NCI-H2081 (cell line): ENCODE results near the gene MCAT.
A peak's percentile ranks its signal among the peaks of the same experiment; 100 is the strongest.
"Not testable (repeated sequence)": the region's sequence is repeated elsewhere in the genome, so short reads cannot be mapped to it uniquely, and the experiment has no call there.

Experiments used
- DNase-seq, 2 experiments: peaks; one replicate each; lab custom pipeline; 2025; lab: John Stamatoyannopoulos, UW

The MCAT gene

DNA sequence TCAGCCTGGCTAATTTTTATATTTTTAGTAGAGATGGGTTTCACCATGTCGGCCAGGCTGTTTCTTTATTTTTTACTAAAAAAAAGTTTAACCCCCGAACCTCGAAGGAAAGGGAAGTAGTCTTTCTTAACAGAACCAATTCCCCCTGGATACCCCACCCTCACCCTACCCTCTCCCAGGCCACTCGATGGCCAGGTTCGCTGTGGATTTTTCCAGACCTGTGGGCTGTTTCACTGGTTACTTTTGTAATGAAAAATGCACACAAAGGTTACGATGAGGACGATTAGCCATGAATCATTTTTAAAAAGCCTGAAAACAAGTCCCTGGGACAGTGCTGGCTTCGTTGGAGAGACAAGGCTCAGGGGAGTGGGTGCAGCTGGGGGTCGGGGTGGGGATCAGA, 10.7 kb upstream of the MCAT start:
- no peak for DNase-seq

DNA sequence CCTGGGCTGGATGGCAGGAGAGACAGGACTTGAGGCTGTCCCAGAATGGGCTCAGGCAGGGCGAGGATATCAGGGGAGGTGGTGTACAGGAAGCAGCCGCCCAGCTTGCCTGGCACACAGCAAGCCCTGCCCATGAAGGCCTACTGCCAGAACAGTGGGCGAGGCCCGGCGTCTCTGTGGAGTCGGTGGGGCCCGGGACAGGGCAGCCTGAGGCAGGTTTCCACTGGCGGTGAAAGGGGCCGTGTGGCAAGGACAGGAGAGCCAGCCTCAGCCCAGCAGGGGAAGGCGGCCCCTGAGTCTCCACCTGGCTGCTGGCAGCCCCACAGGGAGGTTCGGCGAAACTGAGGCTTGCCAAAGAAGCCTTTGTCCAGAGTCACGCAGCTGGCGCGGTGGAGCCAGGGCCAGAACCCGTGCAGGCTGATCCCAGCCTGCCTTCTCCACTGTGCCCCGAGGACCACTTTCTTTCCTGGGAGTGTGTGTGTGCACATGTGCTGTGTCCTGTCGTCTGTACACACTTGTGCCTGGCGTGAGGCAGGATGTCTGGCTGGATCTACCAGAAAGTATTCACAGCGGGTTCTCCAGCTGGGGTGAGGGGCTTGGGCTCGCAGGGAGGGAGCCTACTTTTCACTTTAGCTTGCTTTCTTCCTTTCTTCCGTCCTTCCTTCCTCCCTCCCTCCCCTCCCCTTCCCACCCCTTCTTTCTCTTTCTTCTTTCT, 9.3 kb upstream of the MCAT start:
- DNase-seq, result peak; percentile 41 to 67

DNA sequence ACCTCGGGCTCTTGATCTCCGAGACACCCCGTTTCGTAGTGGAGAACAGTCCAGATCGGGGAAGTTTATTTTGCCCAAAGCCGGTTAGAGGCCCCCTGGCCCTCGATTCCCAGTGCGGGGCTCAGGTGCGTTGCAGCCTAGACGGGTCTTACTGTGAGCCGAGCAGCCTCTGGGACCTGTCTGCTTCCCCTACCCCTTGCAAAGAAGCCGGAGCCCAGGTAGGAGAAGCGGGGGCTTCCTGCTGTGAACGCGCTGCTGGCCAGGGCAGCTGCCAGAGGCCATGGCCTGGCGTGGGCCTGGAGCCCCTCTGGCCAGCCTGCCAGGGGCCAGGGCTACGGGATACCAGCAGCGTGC, 8.8 kb upstream of the MCAT start:
- no peak for DNase-seq

DNA sequence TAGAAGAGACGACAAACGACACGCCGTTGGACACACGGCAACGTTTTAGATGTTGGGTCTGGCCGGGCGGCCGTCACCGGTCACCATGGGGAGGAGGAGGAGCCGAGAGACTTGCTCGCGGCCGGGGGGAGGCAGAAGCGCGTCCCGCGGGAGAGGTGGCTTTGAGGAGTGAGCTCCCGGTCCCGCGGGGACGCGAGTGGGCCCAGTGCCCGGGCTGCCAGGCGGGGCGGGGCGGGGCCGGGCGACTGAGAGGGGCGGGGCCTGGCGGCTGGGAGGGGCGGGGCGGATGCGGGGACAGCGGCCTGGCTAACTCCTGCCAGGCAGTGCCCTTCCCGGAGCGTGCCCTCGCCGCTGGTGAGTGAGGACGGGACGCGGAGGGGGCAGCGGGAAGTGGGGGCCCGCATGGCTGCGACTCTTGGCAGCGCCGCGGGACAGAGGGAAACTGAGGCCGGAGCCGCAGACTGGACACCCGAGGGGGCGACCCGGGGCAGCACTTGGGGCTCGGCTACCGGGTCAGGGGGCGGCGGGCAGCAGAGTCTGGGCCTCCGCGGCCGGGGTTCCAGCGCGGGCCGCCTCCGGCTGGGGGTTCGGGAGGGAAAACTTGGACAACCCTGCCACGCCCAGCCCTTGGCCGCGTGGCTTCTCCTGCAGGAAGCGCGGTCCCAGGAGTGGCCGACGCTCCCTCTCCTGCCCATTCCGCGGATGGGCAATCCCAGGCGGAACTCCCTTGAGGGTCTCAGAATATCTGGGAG, 8.2 kb upstream of the MCAT start, which contains the start of gene TSPO:
TSPO (plus strand) TSS at position 309 of the 752 bp plus-strand sequence. CDS start 7,680 bp downstream, outside the sequence.
- DNase-seq, result peak; percentile 5 to 19

DNA sequence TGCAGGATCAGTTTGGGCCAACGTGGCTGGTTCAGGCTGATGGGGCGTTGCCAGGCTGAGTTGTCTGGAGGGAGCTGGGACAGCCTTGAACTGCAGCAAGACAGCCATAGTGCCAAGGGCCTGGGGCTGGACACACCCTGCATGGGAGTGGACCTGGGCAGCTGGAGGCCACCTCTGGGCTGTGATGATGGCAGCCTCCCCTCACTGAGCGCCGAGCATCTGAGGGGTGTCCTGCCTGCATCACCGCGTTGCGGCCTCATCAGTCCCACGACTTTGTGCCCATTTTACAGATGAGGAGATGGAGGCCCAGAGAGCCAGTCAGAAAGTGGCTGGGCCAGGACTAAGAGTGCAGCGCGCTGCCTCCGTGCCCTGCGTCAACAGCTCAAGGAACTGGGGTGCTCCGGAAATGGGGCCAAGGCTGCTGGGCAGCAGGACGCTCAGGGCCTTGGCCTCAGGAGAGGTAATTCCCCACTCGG, 7.6 kb upstream of the MCAT start:
- DNase-seq, result no peak

DNA sequence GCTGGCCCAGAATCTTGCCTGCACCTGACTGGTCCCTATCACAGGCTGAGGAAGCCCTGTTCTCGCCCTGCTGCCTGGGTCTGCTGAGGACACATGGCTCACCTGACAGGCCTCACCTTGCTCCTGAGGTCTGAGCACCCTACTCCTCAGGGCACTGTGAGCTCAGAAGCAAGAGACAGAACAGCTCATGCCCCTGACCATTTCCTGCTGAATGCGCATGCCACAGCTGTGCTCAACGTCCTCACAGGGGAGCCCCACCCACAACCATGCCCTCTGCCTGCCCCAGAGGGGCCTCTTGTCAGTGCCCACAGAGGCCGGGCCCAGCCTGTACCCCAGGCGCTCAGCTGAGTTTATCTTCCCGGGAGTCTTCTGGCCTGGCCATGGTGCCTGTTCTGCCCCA, 5.4 kb upstream of the MCAT start:
- no peak for DNase-seq

DNA sequence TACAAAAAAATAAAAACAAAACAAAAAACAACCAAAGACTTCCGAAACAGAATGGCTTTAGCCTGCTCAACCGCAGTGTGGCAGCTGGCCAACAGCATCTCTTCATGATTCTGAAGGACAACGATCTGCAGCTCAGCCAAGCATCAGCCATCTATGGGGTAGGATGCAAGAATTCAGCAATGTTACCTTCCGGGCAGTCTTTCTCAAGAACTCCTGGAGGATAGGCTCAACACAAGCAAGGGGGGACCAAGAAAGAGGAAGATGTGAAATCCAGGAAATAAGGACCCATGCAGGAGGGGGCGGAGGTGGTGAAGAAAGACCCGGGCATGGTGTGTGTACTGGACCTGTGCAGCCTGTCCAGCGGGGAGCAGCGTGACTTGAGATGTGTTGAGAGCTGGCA, 4.6 kb upstream of the MCAT start:
- no peak for DNase-seq

DNA sequence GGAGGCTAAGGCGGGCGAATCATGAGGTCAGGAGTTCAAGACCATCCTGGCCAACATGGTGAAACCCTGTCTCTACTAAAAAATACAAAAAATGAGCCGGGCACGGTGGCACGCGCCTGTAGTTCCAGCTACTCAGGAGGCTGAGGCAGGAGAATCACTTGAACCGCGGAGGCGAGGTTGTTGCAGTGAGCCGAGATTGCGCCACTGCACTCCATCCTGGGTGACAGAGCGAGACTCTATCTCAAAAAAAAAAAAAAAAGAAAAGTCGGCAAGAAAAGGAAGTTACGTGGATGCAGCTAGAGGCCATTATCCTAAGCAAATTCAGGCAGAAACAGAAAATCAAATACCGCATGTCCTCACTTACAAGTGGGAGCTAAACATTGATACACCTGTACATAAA, 3.1 kb upstream of the MCAT start:
- not testable (repeated sequence) for DNase-seq

DNA sequence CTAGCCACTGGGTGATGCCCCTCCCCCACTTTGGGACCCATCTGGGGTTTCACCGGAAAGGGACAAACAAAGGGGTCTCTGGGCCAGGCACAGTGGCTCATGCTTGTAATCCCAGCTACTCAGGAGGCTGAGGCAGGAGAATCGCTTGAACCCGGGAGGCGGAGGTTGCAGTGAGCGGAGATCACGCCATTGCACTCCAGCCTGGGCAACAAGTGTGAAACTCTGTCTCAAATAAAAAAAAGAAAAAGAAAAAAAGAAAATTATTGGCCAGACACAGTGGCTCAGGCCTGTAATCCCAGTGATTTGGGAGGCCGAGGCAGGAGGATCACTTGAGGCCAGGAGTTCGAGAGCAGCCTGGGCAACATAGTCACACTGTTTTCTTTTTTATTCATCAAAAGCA, 2.2 kb upstream of the MCAT start:
- DNase-seq, result not testable (repeated sequence)

DNA sequence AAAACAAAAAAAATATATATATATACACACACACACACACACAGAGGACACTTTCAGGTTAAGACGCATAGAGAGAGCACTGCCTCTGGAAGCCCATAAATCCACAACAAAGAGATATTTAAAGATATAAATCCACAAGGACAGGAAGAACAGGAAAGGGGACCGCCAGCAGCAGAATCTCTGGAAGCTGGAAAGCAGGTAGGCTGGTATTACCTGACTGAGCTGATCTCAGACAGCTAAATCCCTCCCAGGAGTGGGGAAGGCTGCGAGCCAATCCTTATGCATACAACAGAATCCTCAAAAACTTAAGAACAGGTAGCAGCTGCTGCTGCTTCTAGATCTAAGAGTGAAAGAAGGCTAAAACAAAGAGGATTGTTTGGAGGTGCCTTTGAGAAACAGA, 1.8 kb upstream of the MCAT start:
- no peak for DNase-seq

DNA sequence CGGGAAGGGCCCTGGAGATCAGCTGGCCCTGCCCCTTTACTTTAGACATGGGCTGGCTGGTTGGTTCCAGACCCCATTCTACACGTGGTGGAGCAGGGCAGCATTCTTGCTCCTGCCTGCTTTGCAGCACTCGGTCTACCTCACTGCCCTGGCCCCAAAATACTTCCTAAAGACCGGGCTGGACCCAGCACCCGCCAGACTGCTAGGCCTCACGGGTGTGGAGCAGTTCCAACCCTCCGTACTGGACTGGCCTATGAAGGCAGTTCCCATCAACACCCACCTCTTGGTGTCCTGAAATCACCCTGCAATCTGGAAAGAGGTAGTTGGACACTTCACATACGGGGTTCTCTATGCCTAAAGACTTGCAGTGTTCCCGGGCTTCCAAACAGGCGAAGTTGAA, 6.4 kb downstream of the MCAT start:
- no peak for DNase-seq

DNA sequence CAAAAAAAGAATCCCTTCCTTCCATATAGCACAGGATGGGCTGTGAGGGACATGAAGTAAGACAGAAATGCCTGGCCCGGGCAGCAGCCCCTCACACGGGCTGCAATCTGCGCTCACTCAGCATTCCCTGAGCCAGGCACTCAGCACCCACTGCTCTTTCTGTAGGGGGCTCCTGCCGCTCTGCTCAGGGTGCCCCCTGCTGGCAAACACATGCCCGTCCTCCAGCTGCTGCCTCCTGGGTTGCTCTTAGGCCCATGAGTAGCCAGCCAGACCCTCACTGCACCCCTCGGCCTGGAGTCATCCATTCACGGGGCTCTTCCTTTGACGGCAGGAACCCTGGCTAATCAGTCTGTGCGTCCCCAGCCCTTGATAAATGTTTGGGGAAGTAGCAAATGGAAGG, 6.9 kb downstream of the MCAT start:
- no peak for DNase-seq

DNA sequence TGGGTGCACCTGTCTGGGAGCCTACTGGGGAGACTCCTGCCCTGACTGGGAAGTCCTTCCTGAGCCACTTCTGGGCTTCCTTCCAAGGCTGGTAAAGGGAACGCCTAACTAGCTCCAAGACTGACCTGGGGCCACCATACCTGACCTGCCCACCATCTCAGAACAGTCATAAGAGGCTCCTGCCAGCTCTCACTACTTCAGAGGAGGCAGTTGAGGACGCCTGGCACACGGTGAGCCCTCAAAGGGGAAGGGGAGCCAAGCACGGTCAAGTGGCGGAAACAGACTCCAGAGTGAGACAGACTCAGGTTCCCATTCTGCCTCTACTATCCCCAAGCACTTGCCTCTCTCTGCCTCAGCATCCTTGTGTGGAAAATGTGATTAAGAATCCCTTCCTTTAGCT, 7.6 kb downstream of the MCAT start:
- no peak for DNase-seq

DNA sequence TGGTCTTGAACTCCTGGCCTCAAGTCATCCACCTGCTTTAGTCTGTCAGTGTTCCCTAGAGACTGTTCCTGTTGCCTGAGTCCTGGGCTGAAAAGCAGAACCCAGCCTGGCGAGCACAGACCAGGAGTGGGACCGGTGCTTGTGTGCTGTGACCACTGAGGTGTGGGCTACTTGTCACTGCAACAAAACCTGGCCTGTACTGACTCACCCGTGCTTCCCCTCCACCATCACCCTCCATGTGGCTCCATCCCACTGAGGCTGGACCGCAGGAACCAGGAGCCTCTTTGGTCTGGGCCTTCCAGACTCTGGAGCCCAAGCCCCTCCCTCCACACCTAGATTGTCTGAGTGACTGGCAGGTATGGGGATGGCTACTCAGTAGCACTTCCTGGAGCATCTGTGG, 8.6 kb downstream of the MCAT start:
- DNase-seq, result no peak

DNA sequence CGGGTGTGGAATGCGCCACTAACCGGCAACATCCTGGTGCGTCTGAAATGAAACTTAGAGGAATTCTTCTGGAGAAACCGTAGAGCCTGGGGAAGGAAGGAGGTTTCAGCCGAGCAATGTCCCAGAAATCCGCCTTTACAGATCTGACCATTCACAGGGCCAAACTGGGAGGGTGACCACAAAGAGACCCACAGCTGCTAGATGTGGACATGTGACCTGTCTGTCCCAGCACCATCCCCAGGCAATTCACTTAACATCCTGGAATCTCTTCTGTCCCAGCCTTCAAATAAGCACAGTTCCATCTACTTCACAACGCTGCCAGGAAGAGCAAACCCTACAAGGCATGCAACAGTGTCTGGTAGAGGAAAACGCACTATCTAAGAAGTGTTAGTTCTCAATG, 9.8 kb downstream of the MCAT start:
- DNase-seq, result no peak

DNA sequence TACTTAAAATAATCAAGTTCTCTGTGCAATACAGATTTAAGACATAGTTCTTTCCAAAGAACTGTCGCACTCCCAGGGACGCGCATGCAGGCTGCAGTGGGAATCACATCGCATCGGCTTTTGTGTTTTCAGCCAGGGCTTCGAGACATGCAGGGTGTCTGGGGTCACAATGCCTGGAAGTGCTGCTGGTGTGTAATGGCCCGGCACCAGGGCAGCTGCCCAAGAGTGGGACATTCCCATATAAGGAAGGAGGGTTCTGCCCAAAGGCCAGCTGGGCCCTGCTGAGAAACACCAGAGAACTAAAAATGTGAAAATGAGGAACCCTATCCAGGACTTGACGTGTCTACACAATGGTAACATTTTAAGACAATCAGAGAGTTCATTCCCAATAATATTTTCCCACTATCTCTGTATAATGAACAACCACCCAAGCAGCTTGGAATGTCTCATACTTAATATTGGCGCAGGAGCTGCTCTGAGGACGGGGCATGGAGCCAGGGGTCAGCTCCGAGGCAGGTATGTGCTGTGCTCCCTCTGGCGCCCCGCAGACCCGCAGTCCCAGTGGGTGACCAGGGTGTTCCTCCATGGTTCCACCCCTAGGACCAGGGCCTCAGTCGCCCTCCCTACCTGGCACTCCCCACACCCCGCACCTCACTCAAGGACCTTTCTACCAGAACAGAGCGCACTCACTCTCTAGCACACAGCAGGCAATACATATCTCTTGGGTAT, 11.3 kb downstream of the MCAT start:
- DNase-seq, result no peak

DNA sequence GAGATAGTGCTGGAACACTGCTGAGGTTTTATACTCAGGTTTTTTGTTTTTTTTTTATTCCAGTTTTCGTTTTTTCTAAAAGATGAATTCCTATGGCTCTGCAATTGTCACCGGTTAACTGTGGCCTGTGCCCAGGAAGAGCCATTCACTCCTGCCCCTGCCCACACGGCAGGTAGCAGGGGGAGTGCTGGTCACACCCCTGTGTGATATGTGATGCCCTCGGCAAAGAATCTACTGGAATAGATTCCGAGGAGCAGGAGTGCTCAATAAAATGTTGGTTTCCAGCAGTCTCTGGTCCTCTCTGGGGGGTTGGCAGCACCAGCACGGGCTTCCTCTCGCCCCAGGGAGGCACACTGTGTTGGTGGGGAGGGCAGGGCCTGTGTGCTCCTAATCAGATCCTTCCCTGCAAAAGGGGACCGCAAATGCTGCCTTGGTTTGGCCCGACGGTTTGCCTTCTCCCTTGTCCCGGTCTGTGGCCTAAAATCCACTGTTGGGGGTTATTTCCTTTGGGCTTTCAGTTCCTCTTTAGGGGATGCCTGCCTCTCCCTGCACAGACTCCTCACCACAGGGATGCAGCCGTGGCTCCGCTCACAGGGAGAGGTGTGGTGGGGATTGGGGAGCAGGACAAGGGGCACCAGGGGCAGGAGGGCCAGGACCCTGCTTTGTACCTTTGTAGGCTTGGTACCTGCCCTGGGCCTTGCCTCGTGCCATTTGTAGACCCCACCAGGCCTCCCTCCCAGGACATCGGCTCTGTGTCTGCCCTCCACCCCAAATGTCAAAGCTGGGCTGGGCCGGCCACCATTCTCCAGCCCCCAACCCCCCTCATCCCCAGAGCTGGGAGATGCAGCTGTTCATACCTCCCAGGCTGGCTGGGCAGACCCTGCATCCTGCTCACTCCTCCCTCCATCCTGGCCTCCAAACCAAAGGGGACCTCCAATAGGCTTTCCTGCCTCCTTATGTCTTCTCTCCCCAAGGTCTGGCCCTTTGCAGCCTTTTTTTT, 13.5 kb downstream of the MCAT start:
- peak in 1 of 2 experiments; percentile 32 for DNase-seq

DNA sequence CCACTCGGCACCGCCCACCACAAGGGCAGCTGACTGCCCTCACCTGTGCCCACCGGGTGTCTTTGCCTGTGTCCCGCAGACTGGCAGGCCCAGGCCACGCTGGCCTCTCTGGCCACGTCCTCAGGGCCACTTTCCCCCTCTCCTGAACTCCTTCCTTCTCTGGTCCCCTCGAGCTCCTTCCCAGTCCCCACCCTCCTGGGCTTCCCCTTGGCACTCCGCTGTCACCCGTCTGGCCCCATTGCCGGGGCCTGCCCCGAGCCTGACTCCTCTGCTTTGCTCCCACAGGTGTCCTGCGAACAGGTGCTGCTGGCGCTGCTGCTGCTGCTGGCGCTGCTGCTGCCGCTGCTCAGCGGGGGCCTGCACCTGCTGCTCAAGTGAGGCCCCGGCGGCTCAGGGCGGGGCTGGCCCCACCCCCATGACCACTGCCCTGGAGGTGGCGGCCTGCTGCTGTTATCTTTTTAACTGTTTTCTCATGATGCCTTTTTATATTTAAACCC, 14.2 kb downstream of the MCAT start:
- peak; percentile 66 to 83 for DNase-seq

DNA sequence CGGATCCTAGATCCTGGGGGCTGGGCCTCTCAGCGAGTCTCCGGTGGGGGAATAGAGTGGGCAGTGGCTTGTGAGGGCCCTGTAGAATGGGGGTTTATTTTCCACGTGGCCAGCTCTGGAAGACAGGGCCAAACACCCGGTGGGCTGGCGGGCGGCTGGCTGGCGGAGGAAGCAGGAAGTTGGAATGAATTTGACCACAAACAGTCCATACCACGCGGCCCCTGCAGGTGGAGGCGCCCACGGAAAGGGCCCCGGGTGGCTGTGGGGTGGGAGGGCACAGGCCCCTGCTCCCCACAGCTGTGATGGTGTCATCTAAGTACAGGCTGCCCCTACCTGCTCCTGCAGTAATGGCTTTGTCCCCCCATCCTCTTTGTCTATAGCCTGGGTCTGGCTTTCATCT, 15.1 kb downstream of the MCAT start:
- DNase-seq, result no peak

DNA sequence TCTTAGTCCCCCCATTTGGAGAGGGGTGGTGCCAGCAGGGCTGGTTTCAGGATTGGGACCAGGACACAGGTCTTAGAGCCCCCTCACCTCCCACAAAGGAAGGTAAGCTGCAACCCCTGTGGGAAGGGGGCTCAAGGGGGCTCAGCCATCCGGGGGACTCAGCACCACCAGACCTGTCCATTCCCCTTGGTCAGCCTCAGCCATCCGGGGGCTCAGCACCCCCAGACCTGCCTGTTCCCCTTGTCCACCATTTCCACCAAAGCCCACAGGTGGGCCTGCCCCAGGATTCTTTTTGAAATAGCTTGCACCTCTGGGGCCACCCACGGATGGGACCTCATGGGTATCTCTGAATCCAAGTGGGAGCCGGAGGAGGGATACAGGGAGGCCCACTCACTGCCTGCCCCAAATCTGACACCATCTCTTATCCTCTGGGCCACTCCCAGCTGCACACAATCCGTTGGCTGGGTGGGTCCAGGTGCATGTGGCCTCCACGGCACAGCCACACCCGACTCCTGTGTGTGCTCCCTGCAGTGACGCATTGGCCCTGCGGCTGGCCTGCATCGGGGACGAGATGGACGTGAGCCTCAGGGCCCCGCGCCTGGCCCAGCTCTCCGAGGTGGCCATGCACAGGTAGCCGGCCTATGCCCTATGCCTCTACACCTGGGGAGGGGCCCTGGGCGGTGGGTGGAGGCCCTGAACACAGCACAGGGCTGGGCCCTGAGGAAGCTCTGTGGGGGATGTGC, 15.9 kb downstream of the MCAT start:
- no peak for DNase-seq
